Epithelial cell of esophagus (primary cell): Measurements from ENCODE around the gene CSMD2.

Experiments used
- DNase-seq: peaks from one replicate; pipeline ENCODE4 v3.0.0; 2010; ENCODE audit warnings: low read depth
- H3K4me3 ChIP-seq: 2 replicates; pipeline ENCODE4 v1.5.1; 2011; ENCODE audit warnings: mild to moderate bottlenecking, low read length, control low read depth
- CTCF ChIP-seq: IDR thresholded peaks from 2 replicates; pipeline ENCODE4 v1.5.1; 2011; ENCODE audit warnings: low read depth, mild to moderate bottlenecking, low read length, control low read depth, inconsistent platforms; ENCODE audit not compliant: insufficient read depth; ENCODE audit errors: missing control alignments

The CSMD2 gene

GRCh38 chr1:34137411-34137810 is 27.6 kb downstream of the CSMD2 start:
- no peak for TF ChIP-seq CTCF
- no peak for DNase-seq
- no peak overlapping the region for H3K4me3 ChIP-seq

GRCh38 chr1:34132161-34132420 is 32.9 kb downstream of the CSMD2 start:
- no peak for DNase-seq
- no peak for TF ChIP-seq CTCF
- no peak overlapping the region for H3K4me3 ChIP-seq

- no peak overlapping the region for H3K4me3 ChIP-seq
- no peak for DNase-seq
- TF ChIP-seq CTCF, result no peak
Observed at GRCh38 chr1:34131396-34132160, 33.5 kb downstream of the CSMD2 start.

GRCh38 chr1:34130306-34130705 is 34.7 kb downstream of the CSMD2 start:
- H3K4me3 ChIP-seq, result no peak overlapping the region
- TF ChIP-seq CTCF, result no peak
- no peak for DNase-seq

GRCh38 chr1:34129630-34130029 is 35.4 kb downstream of the CSMD2 start:
- H3K4me3 ChIP-seq, result no peak overlapping the region
- TF ChIP-seq CTCF, result no peak
- no peak for DNase-seq

GRCh38 chr1:34128186-34128889 is 36.7 kb downstream of the CSMD2 start:
- no peak overlapping the region for H3K4me3 ChIP-seq
- DNase-seq, result no peak
- no peak for TF ChIP-seq CTCF
